ENCODE data around the gene ICA1. TPM values are rescaled to one million over a fixed set of nuclear protein-coding genes. Genes with fewer than 3 reads are reported as not detected.
"Not testable (repeated sequence)": the region's sequence is repeated elsewhere in the genome, so short reads cannot be mapped to it uniquely, and the experiment has no call there.

The ICA1 gene
- polyA plus RNA-seq, 3 donors = 3.2 to 7.0 (median 4.2) TPM

DNA sequence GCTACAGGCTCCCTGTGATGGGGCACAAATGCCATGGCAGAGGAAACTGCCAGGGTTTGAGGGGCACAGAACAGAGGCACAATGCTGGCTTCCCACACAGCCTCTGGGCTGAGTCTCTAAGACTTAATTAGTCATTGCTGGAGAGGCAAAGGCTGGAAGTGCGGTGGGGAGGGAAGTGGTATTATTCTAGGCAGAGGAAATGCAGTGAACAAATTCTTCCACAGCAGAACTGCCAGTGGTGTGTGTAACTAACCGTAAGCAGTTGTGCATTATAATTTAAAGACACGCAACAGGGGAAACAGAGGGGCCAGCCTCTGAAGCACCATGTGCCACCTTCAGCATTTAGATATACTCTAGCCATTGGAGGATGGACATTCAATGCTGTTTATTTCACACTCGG is 12.8 kb downstream of the ICA1 start:
- Histone ChIP-seq H3K27ac (ENCODE audit: low read depth in 1 of 2, low read length in 2 of 2) (no peak overlapping the region), H3K9ac (ENCODE audit: insufficient read depth, low read length, poor library complexity, severe bottlenecking) (no peak overlapping the region), H3K79me2 (ENCODE audit: insufficient read depth, low read length) (no peaks in the 10 kb centered on the region), H3K4me3 (replicated peaks in 1 of 3; ENCODE audit: low read depth in 2 of 3, low read length in 3 of 3) (no peak overlapping the region), H4K20me1 (ENCODE audit: insufficient read depth, low read length) (no peaks in the 10 kb centered on the region), H3K9me3 (replicated peaks in 1 of 2; ENCODE audit: control insufficient read depth in 1 of 2, insufficient read depth in 1 of 2, low read length in 2 of 2) (no peaks in the 10 kb centered on the region), H3K4me2 (replicated peaks; ENCODE audit: extremely low read depth, low read length, poor library complexity, severe bottlenecking) (no peak overlapping the region), H3K4me1 (ENCODE audit: control insufficient read depth in 1 of 2, insufficient read depth in 2 of 2, low read length in 2 of 2) (peaks cover 4 to 10% of the 10 kb centered on the region in 2 donors), H3K27me3 (ENCODE audit: control insufficient read depth in 2 of 2, insufficient read depth in 2 of 2, low read length in 2 of 2) (no peaks in the 10 kb centered on the region), H3K36me3 (replicated peaks in 1 of 2; ENCODE audit: control insufficient read depth in 1 of 2, insufficient read depth in 2 of 2, low read length in 2 of 2) (no peaks in the 10 kb centered on the region), H2AFZ (ENCODE audit: insufficient read depth, low read depth, low read length, poor library complexity, severe bottlenecking) (no peak overlapping the region)
- H3K4me3 Mint-ChIP-seq = no peak overlapping the region
- peaks cover 0 to 9% (median 5%) of the 10 kb centered on the region in 7 donors for H3K9me3 Mint-ChIP-seq
- peak overlapping the region in 2 of 7 donors; percentile 12 to 30 for H3K27ac Mint-ChIP-seq
- H3K4me1 Mint-ChIP-seq = peaks cover 20% of the 10 kb centered on the region
- 13% methylated on average over 1 of the region's 4 CpGs for WGBS (ENCODE audit: insufficient coverage)
- intact Hi-C loops (cut with micrococcal nuclease) = no loop called here
- H3K27me3 Mint-ChIP-seq (ENCODE audit: low read depth in 3 of 3) = no peaks in the 10 kb centered on the region
- DNase-seq = no peak
- TF ChIP-seq CTCF (IDR thresholded peaks at IDR 0.05) = no peak
- H3K36me3 Mint-ChIP-seq = no peaks in the 10 kb centered on the region

GRCh38 chr7:8246020-8246419 is 15.9 kb downstream of the ICA1 start:
- Histone ChIP-seq H3K9ac (ENCODE audit: insufficient read depth, low read length, poor library complexity, severe bottlenecking) (no peak overlapping the region), H3K4me1 (ENCODE audit: control insufficient read depth in 1 of 2, insufficient read depth in 2 of 2, low read length in 2 of 2) (peaks cover 4 to 10% of the 10 kb centered on the region in 2 donors), H3K4me2 (replicated peaks; ENCODE audit: extremely low read depth, low read length, poor library complexity, severe bottlenecking) (no peak overlapping the region), H2AFZ (ENCODE audit: insufficient read depth, low read depth, low read length, poor library complexity, severe bottlenecking) (no peak overlapping the region), H3K79me2 (ENCODE audit: insufficient read depth, low read length) (no peaks in the 10 kb centered on the region), H3K36me3 (replicated peaks in 1 of 2; ENCODE audit: control insufficient read depth in 1 of 2, insufficient read depth in 2 of 2, low read length in 2 of 2) (no peaks in the 10 kb centered on the region), H4K20me1 (ENCODE audit: insufficient read depth, low read length) (no peaks in the 10 kb centered on the region), H3K9me3 (replicated peaks in 1 of 2; ENCODE audit: control insufficient read depth in 1 of 2, insufficient read depth in 1 of 2, low read length in 2 of 2) (no peaks in the 10 kb centered on the region), H3K4me3 (replicated peaks in 1 of 3; ENCODE audit: low read depth in 2 of 3, low read length in 3 of 3) (no peak overlapping the region), H3K27ac (ENCODE audit: low read depth in 1 of 2, low read length in 2 of 2) (no peak overlapping the region), H3K27me3 (ENCODE audit: control insufficient read depth in 2 of 2, insufficient read depth in 2 of 2, low read length in 2 of 2) (no peaks in the 10 kb centered on the region)
- 100% methylated on average over 1 of the region's 2 CpGs for WGBS (ENCODE audit: insufficient coverage)
- peaks cover 20% of the 10 kb centered on the region for H3K4me1 Mint-ChIP-seq
- no peak overlapping the region for H3K4me3 Mint-ChIP-seq
- no peaks in the 10 kb centered on the region for H3K27me3 Mint-ChIP-seq (ENCODE audit: low read depth in 3 of 3)
- no peak for TF ChIP-seq CTCF (IDR thresholded peaks at IDR 0.05)
- peaks cover 0 to 26% (median 21%) of the 10 kb centered on the region in 7 donors for H3K9me3 Mint-ChIP-seq
- no peak overlapping the region for H3K27ac Mint-ChIP-seq
- intact Hi-C loops (cut with micrococcal nuclease) = no loop called here
- H3K36me3 Mint-ChIP-seq = peaks cover 0 to 4% of the 10 kb centered on the region in 2 donors
- DNase-seq = no peak

GRCh38 chr7:8245032-8245431 is 16.9 kb downstream of the ICA1 start:
- H3K27ac ChIP-seq (ENCODE audit: low read depth in 1 of 2, low read length in 2 of 2); H3K4me3 ChIP-seq (replicated peaks in 1 of 3; ENCODE audit: low read depth in 2 of 3, low read length in 3 of 3); intact Hi-C loops (cut with micrococcal nuclease); H3K4me3 Mint-ChIP-seq; H3K27me3 ChIP-seq (ENCODE audit: control insufficient read depth in 2 of 2, insufficient read depth in 2 of 2, low read length in 2 of 2); H3K9ac ChIP-seq (ENCODE audit: insufficient read depth, low read length, poor library complexity, severe bottlenecking); H2AFZ ChIP-seq (ENCODE audit: insufficient read depth, low read depth, low read length, poor library complexity, severe bottlenecking); H3K4me2 ChIP-seq (replicated peaks; ENCODE audit: extremely low read depth, low read length, poor library complexity, severe bottlenecking); H4K20me1 ChIP-seq (ENCODE audit: insufficient read depth, low read length); H3K36me3 Mint-ChIP-seq; H3K9me3 ChIP-seq (replicated peaks in 1 of 2; ENCODE audit: control insufficient read depth in 1 of 2, insufficient read depth in 1 of 2, low read length in 2 of 2); H3K27ac Mint-ChIP-seq; H3K27me3 Mint-ChIP-seq (ENCODE audit: low read depth in 3 of 3); H3K79me2 ChIP-seq (ENCODE audit: insufficient read depth, low read length); H3K4me1 ChIP-seq (ENCODE audit: control insufficient read depth in 1 of 2, insufficient read depth in 2 of 2, low read length in 2 of 2); H3K36me3 ChIP-seq (replicated peaks in 1 of 2; ENCODE audit: control insufficient read depth in 1 of 2, insufficient read depth in 2 of 2, low read length in 2 of 2); DNase-seq: not testable (repeated sequence)
- peaks cover 20% of the 10 kb centered on the region for H3K4me1 Mint-ChIP-seq
- no CpG with 5 or more reads among the region's 5 CpGs for WGBS (ENCODE audit: insufficient coverage)
- H3K9me3 Mint-ChIP-seq = peaks cover 4 to 26% (median 21%) of the 10 kb centered on the region in 7 donors
